GM19372 (cell line): ENCODE measurements around the gene CDK19.
"Not testable (repeated sequence)": the region's sequence is repeated elsewhere in the genome, so short reads cannot be mapped to it uniquely, and the experiment has no call there.

Experiments
- ATAC-seq: cut with Tn5 transposase; IDR thresholded peaks from one replicate; pipeline ENCODE4 v1.9.1; 2021; ENCODE audit warnings: mild to moderate bottlenecking, low read depth, moderate library complexity; ENCODE audit not compliant: unreplicated experiment

The CDK19 gene

DNA sequence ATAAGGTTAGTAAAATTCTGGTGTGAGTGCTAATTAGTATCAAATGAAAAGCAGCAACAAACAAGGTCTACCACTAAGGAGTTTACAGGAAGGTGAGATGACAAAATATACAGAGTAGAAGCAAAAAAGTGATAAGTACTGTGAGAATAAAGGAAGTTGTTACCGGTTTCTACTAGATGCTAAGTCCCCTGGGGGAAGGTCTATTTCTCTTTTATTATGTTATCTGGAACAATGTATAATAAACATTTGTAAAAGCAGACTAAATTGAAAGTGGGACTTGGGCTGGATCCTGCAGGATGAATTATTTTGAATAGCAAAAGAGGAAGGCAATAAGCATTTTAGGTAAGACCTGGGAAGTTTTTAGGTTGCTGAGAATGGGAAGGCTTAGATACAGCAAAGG, 180.2 kb downstream of the CDK19 start:
- ATAC-seq, result no peak

DNA sequence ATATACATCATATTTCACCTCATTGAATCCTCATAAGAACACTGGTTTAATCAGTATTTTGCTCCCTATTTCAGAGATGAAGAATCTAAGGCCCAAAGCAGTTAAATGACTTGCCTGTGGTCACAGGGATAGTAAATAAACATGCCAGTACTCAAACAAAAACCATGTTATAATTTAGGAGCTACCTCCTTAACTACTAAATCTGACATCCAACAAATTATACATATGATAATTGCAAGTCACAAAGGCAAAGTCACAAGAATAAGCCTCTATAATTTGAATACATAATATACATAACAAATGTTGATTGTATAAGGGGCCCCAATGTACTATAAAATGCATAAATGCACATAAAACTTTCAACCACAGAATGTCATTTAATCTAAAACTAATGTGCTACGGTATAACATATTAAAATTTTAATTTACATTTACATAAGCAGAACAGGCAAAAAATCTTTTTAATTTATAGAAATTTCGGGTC, 181.5 kb downstream of the CDK19 start:
- ATAC-seq, result no peak

DNA sequence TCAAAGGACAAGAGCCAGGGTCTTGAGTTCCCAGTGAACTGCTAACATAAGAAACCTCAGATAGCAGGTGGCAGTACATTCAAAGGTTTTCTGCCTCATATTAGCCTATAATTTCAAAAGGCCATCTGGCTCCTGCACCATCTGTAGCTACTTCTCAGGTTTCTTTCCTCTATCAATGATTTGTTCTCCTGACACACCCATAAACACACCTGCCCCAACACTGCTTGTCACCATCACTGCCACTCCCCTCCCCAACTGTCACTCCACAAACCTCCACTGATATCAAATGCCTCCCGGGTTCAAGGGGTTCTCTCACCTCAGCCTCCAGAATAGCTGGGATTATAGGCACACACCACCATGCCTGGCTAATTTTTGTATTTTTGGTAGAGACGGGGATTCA, 186.1 kb downstream of the CDK19 start:
- no peak for ATAC-seq

DNA sequence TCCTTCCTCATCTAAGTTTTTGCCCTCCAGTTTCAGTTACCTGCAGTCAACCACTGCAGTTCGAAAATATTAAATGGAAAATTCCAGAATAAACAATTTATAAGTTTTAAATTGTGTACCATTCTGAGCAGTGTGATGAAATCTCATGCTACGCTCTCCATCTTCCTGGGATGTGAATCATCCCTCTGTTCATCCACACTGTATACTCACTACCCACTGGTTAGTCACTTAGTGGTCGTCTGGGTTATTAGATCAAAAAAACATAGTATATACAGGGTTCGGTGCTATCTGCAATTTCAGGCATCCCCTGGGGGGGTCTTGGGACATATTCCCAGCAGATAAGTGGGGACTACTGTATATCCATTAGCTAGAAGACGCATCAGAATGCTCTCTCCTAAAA, 186.9 kb downstream of the CDK19 start:
- ATAC-seq, result no peak

DNA sequence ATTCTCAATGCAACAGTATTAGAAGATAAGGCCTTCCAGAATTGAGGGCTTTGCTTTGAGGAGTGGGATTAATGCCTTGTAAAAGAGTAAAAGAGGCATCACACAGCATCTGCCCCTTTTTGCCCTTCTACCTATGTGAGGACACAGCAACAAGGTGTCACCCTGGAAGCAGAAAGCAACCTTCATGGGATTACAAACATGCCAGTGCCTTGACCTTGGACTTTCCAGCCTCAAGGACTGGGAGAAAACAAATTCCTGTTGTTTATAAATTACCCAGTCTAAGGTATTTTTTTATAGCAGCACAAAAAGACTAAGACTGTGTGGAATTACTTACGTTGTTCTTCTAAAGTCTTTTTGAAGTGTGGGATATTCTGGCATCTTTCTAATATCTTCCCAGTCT, 188.8 kb downstream of the CDK19 start:
- ATAC-seq, result no peak

DNA sequence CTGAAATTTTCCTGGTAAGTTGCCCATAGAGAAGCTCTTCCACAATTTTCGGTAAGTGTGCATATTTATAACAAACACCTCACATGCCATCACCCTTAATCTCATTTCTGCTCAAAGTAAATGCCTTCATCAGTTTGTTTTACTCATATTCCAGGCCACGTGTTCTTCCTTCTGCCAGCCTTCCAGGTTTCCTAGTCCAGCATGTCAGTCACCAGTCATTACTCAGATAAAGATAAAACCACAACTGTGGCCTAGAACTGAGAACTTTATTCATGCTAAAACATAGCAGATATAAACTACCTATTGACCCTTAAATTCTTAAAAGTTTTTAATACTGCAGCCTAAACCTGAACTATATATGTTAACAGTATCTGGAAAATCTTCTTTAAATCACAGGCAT, 189.4 kb downstream of the CDK19 start:
- no peak for ATAC-seq

DNA sequence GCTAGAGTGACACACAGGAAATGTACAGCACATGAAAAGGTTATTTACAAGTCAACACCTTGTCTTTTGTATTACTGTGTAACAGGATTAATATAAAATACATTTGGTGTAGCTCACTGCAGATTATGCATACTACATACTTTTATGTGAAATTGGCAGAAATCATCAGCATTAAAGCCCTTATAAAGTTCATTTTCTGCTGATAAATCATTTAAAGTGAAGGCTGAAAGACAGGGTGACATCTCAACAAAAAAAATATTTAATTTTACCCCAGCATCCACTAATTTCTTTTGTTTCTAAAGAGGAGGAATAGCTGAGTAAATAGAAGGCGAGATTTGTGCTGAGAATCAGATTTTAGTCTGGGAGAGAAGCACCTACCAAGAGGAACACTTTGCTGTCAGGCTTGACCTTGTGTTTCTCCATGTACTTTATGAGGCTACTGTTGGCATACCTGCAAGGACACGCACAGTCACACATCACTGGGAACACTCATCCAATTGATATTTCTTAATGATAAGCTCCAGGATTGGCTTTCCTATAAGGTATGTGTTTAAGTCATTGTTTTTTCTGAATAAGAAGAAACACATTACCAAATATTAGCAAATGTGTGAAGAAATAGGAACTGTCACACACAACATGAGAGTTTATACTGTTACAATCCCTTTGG, 192.2 kb downstream of the CDK19 start:
- no peak for ATAC-seq

DNA sequence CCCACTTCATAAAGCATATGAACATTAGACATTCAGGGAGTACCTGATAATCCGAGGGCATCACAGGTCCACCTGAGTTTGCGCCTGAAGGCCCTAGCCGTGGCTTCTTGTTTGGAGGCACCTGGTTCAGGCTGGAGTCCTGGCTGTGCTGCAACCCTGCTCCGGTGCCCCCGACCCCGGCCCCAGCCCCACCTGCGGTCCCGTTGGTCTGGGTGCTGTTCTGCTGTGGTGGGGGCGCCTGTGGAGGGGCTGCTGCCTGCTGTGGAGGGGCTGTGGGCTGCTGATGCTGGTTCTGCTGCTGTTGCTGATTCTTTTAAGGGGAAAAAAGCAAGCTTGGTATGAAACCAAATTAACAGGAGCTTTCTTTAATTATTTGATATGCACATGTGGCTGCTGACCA, 194.2 kb downstream of the CDK19 start:
- ATAC-seq, result no peak

DNA sequence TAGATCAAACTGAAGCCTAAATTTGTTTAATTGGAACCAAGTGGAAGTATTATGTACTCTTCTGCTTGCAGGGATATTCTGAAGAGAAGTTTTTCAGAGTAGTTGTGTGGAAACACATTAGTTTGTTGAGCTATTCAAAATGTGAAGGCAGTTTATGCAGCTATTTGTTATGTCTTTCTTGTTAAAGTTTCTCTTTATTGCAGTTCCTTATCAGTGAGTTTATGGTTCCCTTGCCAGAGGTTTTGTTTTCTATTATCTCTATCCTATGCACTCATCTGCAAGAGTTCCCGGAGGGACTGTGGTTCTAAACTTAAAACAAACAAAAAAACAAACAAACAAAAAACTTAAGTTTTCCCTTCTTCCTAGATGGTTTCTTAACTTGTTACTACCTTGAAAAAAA, 195.2 kb downstream of the CDK19 start:
- ATAC-seq, result no peak

DNA sequence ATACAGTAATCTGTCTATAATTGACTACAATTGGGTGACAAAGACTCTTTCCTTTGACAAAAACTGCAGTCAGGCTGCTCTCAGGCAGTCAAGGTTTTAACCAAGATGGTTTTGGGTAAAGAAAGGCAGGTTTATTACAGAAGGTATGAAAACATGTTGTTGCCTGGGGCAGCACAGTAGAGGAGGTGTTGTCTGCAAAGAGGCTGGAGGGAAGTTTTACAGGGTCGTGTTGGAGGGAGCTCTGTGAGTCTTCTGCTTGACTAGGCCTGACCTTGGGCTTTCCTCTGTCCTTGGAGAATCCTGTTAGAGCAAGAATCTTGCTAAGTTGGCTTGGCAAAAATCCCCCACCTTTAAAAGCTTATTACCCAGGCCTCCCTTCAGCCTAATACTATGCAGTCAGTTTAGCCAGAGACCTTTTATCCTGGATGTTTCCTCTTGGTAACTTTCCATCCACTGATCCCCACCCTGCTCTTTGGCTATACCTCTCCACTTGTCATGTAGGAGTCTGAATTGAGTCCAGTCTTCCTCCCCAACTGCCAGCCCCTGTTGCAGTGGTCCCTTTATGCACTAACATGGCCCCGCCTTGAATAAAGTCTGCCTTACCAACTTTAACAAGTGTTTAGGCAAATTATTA, 195.9 kb downstream of the CDK19 start:
- no peak for ATAC-seq

DNA sequence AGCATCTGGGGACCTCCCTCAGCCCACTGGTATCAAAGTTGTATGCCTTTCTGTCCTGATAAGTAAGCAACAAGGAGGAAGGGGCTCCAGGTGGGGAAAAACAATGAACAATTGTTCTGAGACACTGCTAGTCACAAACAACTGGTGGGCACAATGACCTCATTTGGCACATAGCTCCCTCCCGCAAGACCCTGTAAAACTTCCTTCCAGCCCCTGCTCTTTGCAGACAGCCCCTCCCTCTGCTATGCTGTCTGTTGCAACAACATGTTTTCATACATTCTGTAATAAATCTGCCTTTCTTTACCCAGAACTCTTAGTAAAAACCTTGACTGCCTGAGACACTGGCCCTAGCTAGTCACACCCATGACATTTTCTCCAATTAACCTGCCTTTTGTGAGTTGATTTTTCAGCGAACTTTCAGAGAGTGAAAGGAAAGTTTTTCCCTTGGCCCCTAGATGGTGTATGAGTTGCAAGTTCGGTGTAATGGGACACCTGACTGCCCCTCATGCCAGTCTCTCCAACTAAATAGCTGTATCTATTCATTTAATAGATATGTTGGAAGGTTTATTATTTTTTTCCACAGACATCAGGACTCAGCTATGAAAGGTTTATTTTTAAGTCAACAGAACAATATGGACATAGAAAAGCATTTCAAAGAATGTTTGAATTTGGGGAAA, 196.5 kb downstream of the CDK19 start:
- ATAC-seq, result no peak

DNA sequence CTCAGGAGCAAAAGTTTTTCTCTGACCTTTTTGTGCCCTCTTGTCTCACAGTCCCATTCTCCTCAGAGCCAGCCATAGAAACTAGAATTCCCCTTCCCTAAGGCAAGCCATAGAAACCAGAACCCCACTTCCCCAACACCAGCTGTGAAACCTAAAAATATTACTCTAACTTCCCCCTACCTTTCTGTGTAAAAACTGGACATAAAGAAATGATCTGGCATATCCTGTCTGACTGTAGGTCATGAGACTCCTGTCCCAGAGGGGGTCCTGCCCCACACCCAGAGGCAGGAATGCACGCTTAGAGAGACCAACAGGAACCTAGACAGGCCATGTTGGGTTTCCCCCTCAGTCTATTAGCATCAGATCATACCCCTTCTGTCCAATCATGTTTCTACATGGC, 198.2 kb downstream of the CDK19 start:
- ATAC-seq, result no peak

DNA sequence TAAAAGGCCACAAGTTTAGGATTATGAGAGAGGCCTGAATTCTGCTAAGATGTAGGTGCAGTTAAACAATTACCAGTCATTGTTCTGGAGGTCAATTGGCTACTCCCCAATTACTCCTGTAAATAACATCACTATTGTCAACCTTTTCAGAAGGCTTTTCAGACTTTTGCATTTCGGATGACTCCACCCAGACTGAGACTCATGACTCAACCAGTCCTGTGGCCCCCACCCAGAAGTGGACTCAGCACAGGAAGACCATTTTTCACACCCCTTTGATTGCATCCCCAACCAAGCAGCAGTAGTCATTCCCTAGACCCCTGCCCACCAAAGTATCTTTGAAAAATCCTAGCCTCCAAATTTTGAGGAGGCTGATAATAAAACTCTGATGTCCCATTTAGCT, 199.5 kb downstream of the CDK19 start:
- ATAC-seq, result no peak

DNA sequence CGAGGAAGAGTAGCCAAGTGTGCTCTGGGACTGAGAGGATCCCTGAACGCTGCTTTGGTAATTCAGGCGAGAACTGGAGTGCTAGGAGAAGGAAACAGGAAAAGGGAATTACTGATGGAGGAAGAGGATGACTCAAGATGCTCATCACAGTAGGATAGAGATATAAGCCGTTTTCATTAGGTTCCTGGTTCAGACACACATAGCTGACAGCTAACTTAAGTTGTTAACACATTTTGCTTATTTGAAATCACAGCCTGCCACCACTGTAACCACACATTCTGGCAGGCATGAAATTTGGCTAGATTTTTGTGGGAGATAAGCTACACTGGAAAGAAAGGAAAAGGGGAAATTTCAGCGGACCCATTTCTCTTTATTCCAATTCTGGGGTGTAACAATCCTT, 200.7 kb downstream of the CDK19 start:
- ATAC-seq, result no peak

DNA sequence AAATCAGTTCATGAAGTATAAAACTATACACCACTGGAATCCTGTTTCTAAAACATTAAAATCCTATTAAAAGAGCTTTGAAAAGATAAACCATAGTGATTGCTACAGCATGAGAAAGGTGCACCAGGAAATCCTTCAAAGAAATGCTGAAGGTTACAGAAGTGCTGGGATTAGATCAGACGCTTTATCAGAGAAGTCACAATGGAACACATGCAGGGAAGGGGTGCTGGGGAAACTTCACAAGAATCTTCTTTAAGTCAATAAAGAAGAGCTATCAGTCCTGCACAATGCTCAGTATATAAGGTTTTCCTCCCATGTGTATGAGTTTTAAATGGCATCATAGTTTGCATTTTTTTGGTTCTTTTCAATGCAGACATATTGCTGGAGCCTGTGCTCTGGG, 201.2 kb downstream of the CDK19 start:
- ATAC-seq, result no peak

DNA sequence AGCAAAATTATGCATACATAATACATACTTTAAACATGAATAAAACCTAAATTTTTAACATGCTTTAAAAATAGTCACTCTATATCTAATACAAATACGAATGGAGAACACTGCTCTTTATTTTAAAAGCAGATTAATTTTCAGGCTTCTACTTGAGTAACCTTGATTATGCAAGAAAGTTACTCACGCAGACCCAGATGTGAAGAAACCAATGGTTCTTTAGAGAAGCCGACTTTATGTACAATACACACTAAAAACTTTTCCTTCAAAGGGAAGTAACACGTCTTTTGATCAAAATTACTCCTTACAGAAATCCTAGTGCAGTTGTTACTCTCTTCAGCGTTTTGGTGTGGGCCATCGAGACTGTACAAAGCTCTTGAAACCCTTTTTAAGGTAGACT, 201.9 kb downstream of the CDK19 start:
- ATAC-seq, result no peak

DNA sequence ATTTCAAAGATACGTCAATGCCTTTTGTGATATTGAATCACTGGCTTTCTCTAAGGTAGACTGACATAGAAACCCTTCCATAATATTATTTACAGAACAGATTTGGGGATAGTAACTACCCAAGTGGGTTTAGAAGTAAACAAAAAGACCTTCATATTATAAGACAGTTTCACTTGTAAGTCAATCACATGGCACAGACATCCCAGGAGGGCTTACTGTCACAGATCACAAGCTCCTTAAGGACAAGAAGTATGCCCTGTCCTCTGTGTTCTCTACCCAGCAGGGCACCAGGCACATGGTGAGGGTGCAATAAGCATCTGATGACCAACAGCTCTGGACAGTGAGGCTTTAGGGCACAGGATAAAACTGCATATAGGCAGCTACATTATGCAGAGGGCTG, 203.0 kb downstream of the CDK19 start:
- ATAC-seq, result no peak

DNA sequence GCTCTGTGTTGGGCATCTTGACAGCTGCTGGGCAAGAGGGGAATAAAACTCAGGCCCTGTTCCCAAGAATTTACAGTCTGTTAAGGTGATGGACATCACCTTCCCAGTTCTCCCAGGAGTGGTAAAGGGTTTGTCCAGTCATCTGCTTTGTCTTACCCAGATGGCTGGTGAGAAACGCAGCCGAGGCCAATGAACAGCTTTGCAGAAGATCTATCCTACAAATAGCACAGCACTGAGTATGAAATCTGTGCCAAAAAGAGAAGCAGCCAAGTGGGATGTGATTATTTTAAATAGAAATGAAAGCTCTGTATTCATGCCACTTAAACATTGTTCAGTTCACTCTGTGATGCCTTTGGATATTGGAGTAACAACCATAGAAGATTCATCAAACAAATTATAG, 206.2 kb downstream of the CDK19 start:
- ATAC-seq, result no peak

DNA sequence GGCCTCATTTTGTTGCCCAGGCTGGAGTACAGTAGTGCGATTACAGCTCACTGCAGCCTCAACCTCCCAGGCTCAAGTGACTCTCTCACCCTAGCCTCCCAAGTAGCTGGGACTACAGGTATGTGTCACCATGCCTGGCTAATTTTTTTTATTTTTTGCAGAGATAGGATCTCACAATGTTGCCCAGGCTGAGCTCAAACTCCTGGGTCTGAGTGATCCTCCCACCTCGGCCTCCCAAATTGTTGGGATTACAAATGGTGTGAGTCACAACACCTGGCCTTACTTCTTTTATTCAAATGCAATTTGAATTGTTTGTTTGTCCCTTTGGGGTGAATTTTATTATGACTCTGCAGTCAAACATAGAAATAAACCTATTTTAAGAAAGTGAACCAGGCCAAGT, 207.1 kb downstream of the CDK19 start:
- ATAC-seq, result no peak

DNA sequence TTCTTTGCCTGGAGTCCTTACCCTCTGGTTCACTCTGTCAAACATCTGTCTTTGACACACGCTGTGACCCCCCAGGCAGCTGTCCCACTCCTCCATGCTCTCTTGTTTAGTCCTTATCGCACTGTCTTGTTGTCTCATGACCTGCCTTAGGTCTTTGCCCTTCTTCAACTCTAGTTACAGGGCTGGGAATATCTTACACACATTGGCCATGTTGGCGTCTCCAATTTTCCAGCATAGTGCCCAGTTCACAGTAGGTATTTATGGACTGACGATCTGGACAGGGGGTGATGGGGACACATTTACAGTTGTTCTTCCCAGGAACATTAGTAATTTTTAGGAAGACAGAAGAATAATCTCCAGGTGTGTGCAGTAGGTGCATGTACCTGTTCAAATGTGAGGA, 209.1 kb downstream of the CDK19 start:
- no peak for ATAC-seq

DNA sequence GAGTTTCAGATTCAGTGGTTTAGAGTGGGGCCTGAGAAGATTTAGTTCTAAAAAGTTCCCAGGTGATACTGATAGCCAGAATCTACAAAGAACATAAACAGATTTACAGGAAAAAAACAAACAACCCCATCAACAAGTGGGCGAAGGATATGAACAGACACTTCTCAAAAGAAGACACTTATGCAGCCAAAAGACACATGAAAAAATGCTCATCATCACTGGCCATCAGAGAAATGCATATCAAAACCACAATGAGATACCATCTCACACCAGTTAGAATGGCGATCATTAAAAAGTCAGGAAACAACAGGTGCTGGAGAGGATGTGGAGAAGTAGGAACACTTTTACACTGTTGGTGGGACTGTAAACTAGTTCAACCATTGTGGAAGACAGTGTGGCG, 214.6 kb downstream of the CDK19 start:
- ATAC-seq, result not testable (repeated sequence)

DNA sequence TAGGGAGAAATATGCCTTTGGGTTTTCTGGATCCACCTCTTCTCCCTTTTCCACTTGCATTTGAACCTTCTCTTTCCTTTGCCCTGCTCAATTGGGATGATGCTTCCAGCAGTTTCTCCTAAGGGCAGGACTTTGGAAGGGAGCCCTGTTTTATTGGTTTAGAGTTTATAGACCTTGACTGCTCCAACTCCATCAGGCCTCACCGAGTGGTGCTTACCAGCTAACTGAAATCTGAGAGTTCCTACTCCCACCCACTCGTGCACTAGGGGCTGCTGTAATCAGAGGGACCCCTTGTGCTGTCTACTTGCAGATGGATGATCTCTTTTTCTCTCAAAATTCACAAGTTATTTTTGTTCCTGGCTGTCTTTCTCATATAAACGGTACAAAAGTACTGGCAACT, 217.5 kb downstream of the CDK19 start:
- ATAC-seq, result no peak
